ENCODE data around the gene HOXC9.

The HOXC9 gene

DNA sequence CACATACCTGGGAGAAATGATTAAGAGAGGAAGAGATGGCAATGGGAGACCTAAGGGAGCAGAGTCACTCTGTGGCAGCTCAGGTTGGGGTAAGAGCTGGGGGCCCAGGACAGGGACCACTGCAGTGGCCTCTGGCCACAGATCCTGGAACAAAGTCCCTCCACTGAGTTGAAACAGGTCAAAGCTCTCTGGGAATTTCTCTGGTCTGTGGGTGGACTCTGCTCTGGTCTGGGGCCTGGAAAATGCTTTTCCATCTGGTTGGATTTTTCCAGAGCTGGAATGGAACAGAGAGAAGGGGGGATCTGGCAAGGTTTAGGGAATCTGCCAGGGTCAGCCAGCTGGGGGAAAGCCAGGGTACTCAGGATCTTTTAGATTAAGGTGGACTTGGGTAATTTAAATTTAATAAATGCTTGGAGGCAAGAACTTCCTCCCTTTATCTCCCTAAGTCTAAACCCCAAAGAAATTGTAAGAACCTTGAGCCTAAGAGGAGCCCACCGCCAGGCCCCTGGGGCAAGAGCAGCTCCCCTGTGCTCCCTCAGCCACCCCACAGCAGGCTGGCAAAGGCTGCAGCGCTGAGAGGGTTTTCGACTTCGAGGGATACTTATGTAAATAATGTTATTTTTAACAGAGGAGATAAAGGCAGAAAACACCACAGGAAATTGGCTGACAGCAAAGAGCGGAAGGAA lies 11.3 kb upstream of the HOXC9 start:
- no peak for FAIRE-seq

DNA sequence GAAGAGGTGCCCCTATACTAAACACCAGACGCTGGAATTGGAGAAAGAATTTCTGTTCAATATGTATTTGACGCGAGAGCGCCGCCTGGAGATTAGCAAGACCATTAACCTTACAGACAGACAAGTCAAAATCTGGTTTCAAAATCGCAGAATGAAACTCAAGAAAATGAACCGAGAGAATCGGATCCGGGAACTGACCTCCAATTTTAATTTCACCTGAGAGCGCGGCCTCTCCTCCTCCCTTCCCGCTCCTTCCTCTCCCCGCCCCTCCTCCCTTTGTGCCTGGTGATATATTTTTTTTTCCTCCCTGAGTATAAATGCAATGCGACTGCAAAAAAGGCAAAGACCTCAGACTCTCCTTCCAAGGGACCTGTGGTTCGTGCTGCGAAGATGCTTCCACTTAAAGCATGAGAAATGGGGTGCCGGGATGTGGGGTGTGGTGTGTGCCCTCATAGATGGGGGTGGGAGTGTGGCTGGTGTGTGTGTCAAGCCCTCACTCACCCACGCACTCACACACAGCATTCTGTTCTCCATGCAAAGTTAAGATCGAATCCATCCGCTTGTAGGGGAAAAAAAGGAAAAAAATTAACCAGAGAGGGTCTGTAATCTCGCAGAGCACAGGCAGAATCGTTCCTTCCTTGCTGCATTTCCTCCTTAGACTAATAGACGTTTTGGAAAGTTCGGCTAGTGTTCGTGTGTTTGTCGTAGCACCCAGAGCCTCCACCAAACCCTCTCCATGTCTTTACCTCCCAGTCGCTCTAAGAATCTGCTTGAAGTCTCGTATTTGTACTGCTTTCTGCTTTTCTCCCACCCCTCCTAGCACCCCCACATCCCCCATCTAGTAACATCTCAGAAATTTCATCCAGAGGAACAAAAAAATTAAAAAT lies 10.5 kb upstream of the HOXC9 start:
- peak; percentile 60 for FAIRE-seq

DNA sequence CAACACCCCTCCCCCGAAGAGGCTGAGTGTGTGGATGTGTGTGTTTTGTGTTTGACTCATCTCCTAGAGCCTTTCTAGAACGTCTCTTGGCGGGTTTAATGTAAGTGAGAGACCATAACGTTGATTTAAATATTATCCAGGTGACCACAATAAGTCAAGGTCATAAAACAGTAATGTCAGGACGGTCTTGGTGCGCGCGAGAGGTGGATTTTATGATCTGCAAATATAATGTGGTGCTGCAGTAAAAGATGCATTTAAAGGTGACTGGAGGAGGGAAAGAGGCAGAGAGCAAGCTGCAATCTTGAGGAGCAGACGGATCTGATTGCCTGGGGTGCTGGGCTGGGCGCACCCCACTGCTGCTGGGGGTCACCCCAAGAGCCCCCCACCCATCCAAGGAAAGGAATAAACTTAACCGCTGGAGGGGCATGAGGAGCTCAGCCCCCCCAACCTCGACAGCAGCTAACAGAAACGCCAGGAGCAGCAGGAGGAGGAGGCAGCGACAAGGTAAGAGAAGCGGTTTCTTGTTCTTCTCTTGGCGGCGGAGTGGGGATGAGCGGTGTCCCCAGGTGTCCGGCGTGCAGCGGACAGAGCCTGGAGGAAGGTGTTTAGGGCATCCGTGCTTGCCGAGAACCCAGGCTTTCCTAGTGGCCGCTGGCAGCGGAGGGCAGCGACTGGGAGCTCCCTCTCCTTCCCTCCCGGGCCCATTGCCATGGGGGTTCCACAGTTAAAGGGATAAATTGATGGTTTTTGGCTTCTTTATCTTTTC lies 9.5 kb upstream of the HOXC9 start:
- no peak for FAIRE-seq

DNA sequence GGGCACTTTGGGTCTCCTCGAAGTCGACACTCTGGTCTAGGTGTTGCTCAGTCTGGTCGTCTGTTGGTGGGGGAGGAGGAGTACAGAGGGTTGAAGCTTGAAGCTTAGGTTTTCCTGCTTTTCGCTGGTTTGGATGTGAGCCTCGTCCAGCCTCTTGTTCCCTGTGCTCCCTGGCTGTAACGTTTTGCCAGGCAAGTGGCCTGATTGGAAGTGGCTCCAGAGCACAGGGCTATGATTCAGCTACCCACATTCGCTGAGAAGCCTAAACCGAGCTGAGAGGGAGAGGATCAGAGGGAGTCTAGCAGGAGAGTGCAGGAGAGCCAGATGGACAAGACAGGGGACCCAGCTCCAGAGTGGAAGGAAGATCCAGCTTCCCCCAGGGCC lies 8.9 kb upstream of the HOXC9 start:
- FAIRE-seq, result no peak

- FAIRE-seq, result no peak
These were observed 7.5 kb upstream of the HOXC9 start for GRCh38 chr12:53992377-53992889.

GRCh38 chr12:53993162-53994008 lies 6.6 kb upstream of the HOXC9 start:
- FAIRE-seq, result no peak

- no peak for FAIRE-seq
These were observed 6.0 kb upstream of the HOXC9 start for GRCh38 chr12:53994009-53994263.

DNA sequence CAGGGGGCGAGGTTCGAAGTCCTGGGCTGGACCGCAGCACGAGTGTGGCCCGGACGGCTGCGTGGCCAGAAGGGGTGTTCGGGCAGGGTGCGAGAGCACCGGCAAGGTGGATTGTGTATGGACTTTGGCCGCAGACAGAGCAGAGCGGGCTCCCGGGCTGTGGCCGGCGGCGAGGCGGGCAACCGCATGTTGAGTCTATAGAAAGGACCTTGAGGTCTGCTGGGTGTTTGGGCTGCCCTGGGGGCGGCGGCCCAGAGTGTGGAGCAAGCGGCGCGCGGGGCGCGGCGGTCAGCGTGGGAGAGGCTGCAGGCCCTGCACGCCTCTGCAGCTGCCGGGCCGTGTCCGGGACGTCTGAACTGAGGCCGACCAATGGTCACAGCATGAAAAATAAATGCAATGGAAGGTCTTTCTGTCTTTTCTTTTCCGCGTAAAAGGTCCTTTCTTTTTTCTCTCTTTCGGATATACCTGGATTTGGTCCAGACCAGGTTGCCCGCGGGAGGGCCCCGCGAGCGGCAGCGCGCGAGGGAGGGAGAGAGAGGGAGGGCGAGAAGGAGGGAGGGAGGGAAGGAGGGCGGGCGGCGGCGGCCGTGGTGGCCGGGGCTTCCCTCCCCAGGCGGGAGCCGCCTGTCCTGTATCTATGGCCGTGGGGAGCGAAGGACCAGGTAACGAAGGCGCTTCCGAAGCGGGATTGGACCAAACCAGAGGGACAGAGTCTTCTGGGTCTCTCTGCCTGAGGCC lies 5.5 kb upstream of the HOXC9 start:
- FAIRE-seq, result no peak

DNA sequence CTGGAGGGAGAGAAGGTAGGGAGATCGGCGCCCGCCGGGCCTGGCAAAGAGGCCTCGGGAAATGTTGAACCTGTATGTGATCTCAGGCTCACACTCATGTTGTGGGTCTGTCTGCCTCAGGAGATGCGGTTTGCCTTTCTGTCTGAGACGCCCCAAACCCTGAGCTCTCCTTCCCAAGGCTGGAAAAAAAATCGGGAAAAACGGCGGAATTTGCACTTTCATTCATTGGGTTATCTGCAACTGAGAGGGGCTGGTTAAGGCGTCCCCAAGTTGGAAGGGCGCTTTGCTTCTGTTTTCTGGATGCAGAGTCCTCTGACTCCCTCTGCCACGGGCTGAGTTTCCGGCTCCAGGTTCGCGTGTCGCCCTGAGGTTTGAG lies 5.0 kb upstream of the HOXC9 start:
- no peak for FAIRE-seq

GRCh38 chr12:53995378-53996239 lies 4.4 kb upstream of the HOXC9 start:
- no peak for FAIRE-seq

GRCh38 chr12:53996240-53997203 lies 3.4 kb upstream of the HOXC9 start:
- FAIRE-seq, result no peak

- no peak for FAIRE-seq
These were observed 2.5 kb upstream of the HOXC9 start for GRCh38 chr12:53997204-53998109.

- FAIRE-seq, result no peak
These were observed 1.7 kb upstream of the HOXC9 start for GRCh38 chr12:53998110-53998899.

- FAIRE-seq, result no peak
These were observed 1.1 kb upstream of the HOXC9 start for GRCh38 chr12:53998900-53999236.

DNA sequence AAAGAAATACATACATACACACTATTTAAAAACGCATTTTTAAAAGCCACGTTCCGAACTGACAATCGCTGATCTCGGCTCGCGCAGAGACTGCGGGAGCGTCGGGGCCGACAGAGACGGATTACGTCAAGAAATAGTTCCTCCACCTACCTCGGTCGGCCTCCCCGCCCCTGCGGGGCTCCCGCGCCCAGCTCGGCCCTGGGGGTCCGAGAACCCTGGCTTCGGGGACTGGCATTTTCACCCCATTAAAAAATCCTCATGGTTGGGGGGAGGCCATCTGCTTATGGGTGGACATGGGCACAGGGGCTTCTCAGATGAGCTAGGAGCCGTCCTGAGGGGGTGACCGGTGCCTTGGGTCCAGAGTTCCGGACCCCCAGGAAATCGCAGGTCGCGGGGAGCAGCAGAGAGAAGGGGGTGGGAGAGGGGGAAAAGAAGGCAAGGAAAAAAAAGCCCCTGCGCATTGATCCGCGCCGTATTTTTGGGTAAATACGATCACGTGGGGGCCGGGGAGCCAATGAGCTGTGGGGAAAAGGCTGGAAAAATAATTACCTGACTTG lies 324 bp upstream of the HOXC9 start:
- no peak for FAIRE-seq

DNA sequence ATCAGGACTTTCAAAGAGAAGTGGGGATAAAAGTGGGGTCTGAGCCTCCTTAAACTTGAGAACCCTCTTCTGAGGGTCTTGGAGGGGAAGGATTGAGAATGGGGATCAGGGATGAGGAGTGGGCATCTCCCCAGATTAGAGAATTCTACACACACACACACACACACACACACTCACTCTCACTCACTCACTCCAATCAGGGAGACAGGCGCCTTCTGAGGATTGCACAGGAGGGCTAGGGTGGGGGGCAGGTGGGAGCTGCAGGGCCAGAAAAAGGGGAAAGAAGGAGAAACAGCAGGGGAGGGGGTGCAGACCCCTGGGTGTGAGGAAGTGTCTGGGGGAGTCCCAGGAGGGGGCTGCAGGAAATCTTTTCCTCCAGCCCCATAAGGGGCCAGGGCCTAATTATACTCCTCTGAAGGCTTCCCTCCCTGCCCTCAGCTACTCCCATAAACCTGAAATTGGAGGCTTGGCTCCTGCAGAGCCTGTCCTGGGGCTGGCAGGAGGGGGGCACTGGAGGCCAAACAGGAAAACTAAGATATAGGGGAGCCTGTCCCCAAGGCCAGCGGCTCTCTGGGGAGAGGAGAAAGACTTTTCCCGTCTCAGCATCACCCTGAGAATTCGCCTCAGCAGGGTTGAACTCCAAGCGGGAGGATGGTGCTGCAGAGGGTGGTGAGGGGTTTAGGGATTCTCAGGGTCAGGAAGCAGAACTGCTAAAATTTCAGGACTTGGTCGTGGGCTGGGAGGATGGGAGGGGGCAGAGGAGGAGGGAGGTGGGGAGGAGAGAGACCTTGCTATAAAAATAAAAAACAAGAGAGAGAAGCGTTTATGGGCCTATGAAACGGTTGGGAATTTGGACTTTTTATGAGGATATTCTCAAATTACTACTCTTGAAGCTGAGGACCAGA lies 1.6 kb downstream of the HOXC9 start:
- FAIRE-seq, result no peak

Data from TTC549 (cell line).